HUES64 (cell line): Measurements from ENCODE around the gene CWC22. TPM values are rescaled to one million over a fixed set of nuclear protein-coding genes. Genes with fewer than 3 reads are reported as not detected.
"Not testable (repeated sequence)": the region's sequence is repeated elsewhere in the genome, so short reads cannot be mapped to it uniquely, and the experiment has no call there.

Source experiments
- H3K27ac ChIP-seq: 2 replicates; pipeline ENCODE4 v1.7.0; 2013; ENCODE audit warnings: low read depth, low read length, inconsistent platforms
- H3K27me3 ChIP-seq: 2 replicates; pipeline ENCODE4 v1.6.1; 2013; ENCODE audit warnings: mild to moderate bottlenecking, low read length; ENCODE audit not compliant: insufficient read depth
- H3K36me3 ChIP-seq: 2 replicates; pipeline ENCODE4 v1.6.1; 2013; ENCODE audit warnings: mild to moderate bottlenecking, low read length; ENCODE audit not compliant: insufficient read depth
- H3K4me1 ChIP-seq: 2 replicates; pipeline ENCODE4 v1.6.1; 2013; ENCODE audit warnings: mild to moderate bottlenecking, low read length, moderate library complexity; ENCODE audit not compliant: insufficient read depth
- H3K4me3 ChIP-seq: 2 replicates; pipeline ENCODE4 v1.5.1; 2013; ENCODE audit warnings: mild to moderate bottlenecking, low read length, moderate library complexity
- H3K9ac ChIP-seq: 2 replicates; pipeline ENCODE4 v1.6.1; 2013; ENCODE audit warnings: mild to moderate bottlenecking, low read depth, low read length
- H3K9me3 ChIP-seq: 2 replicates; pipeline ENCODE4 v1.6.1; 2013; ENCODE audit warnings: low read depth, low read length; ENCODE audit not compliant: insufficient read depth
- WGBS: fragments of 150-250, 120-280 bp; methylation state at CpG from one replicate; pipeline ENCODE4 v1.1.7; 2013; ENCODE audit warnings: missing lambda C conversion rate; 5-methylcytosine and 5-hydroxymethylcytosine counted together
- polyA plus RNA-seq, 2 experiments: library from polyadenylated mRNA; stranded (reverse); fragments of 50-300 nt; gene quantifications; one replicate each; pipeline ENCODE4 v1.2.3, GENCODE V29; 2013

Gene CWC22
- polyA plus RNA-seq (2013, experiment 1 of 2): 30.6 TPM
- 28.3 TPM for polyA plus RNA-seq (2013, experiment 2 of 2)

- Histone ChIP-seq H3K9me3 (no peaks in the 10 kb centered on the region), H3K27ac (peak within 1 kb of the TSS; percentile 74), H3K27me3 (no peaks in the 10 kb centered on the region), H3K36me3 (no peaks in the 10 kb centered on the region), H3K9ac (peak within 1 kb of the TSS; percentile 93), H3K4me1 (peaks cover 10% of the 10 kb centered on the region), H3K4me3 (peak within 1 kb of the TSS; percentile 87)
- WGBS: under 1% methylated on average over 45 of the region's 46 CpGs
These were observed at the start of gene CWC22 for GRCh38 chr2:180006781-180007579. TSS of gene CWC22 (minus strand) at chr2:180007297. CDS start at chr2:179993341, 13,956 bp downstream.

- no peaks in the 10 kb centered on the region for H3K27me3 ChIP-seq
- whole genome bisulfite sequencing: 69% methylated on average over 15 of the region's 15 CpGs
- no peaks in the 10 kb centered on the region for H3K9me3 ChIP-seq
- peak overlapping the region; percentile 93 for H3K27ac ChIP-seq
- H3K4me1 ChIP-seq: peaks cover 34% of the 10 kb centered on the region
- H3K4me3 ChIP-seq: no peak overlapping the region
- peak overlapping the region; percentile 53 for H3K9ac ChIP-seq
- no peaks in the 10 kb centered on the region for H3K36me3 ChIP-seq
These were observed 49.4 kb upstream of the CWC22 start for GRCh38 chr2:180056367-180057118.

GRCh38 chr2:180054576-180054975 is 47.5 kb upstream of the CWC22 start:
- not testable (repeated sequence) for H3K27ac ChIP-seq, H3K27me3 ChIP-seq, H3K36me3 ChIP-seq, H3K9me3 ChIP-seq, H3K4me3 ChIP-seq, H3K9ac ChIP-seq
- 62% methylated on average over 1 of the region's 1 CpG for WGBS
- peaks cover 34% of the 10 kb centered on the region for H3K4me1 ChIP-seq

GRCh38 chr2:180050246-180050645 is 43.1 kb upstream of the CWC22 start:
- H3K4me3 ChIP-seq: no peak overlapping the region
- no peaks in the 10 kb centered on the region for H3K27me3 ChIP-seq
- H3K4me1 ChIP-seq: no peaks in the 10 kb centered on the region
- 74% methylated on average over 3 of the region's 3 CpGs for WGBS
- no peaks in the 10 kb centered on the region for H3K36me3 ChIP-seq
- H3K9me3 ChIP-seq: no peaks in the 10 kb centered on the region
- H3K9ac ChIP-seq: no peak overlapping the region
- no peak overlapping the region for H3K27ac ChIP-seq

- Histone ChIP-seq H3K27me3 (no peaks in the 10 kb centered on the region), H3K9ac (no peak overlapping the region), H3K4me3 (no peak overlapping the region), H3K9me3 (no peaks in the 10 kb centered on the region), H3K4me1 (no peaks in the 10 kb centered on the region), H3K36me3 (no peaks in the 10 kb centered on the region), H3K27ac (no peak overlapping the region)
- no CpG with 5 or more reads among the region's 1 CpG for WGBS
These were observed 41.2 kb upstream of the CWC22 start for GRCh38 chr2:180048251-180048650.

GRCh38 chr2:180046776-180047175 is 39.7 kb upstream of the CWC22 start:
- Histone ChIP-seq H3K9ac (no peak overlapping the region), H3K9me3 (no peaks in the 10 kb centered on the region), H3K27me3 (no peaks in the 10 kb centered on the region), H3K4me3 (no peak overlapping the region), H3K36me3 (no peaks in the 10 kb centered on the region), H3K27ac (no peak overlapping the region), H3K4me1 (no peaks in the 10 kb centered on the region)

GRCh38 chr2:180046202-180046601 is 39.1 kb upstream of the CWC22 start:
- Histone ChIP-seq H3K4me1 (no peaks in the 10 kb centered on the region), H3K27ac (no peak overlapping the region), H3K36me3 (no peaks in the 10 kb centered on the region), H3K9me3 (no peaks in the 10 kb centered on the region), H3K9ac (no peak overlapping the region), H3K4me3 (no peak overlapping the region), H3K27me3 (no peaks in the 10 kb centered on the region)
- WGBS: 100% methylated on average over 1 of the region's 1 CpG

- Histone ChIP-seq H3K36me3 (no peaks in the 10 kb centered on the region), H3K27me3 (no peaks in the 10 kb centered on the region), H3K4me3 (no peak overlapping the region), H3K4me1 (no peaks in the 10 kb centered on the region), H3K9ac (no peak overlapping the region), H3K9me3 (no peaks in the 10 kb centered on the region), H3K27ac (no peak overlapping the region)
- no CpG with 5 or more reads among the region's 1 CpG for WGBS
These were observed 33.2 kb upstream of the CWC22 start for GRCh38 chr2:180040146-180040925.

GRCh38 chr2:180038997-180039396 is 31.9 kb upstream of the CWC22 start:
- H3K9me3 ChIP-seq: no peaks in the 10 kb centered on the region
- H3K27me3 ChIP-seq: no peaks in the 10 kb centered on the region
- no peak overlapping the region for H3K4me3 ChIP-seq
- 79% methylated on average over 1 of the region's 2 CpGs for WGBS
- H3K36me3 ChIP-seq: no peaks in the 10 kb centered on the region
- H3K4me1 ChIP-seq: peaks cover 1% of the 10 kb centered on the region; the same call in 1 of the 2 replicates
- H3K27ac ChIP-seq: no peak overlapping the region
- no peak overlapping the region for H3K9ac ChIP-seq

- H3K27ac ChIP-seq: peak overlapping the region; percentile 29; the same call in 1 of the 2 replicates
- no peaks in the 10 kb centered on the region for H3K27me3 ChIP-seq
- H3K9ac ChIP-seq: no peak overlapping the region
- H3K9me3 ChIP-seq: no peaks in the 10 kb centered on the region
- WGBS: 91% methylated on average over 4 of the region's 5 CpGs
- H3K36me3 ChIP-seq: no peaks in the 10 kb centered on the region
- H3K4me1 ChIP-seq: peaks cover 7% of the 10 kb centered on the region; the same call in 1 of the 2 replicates
- no peak overlapping the region for H3K4me3 ChIP-seq
These were observed 27.1 kb upstream of the CWC22 start for GRCh38 chr2:180033993-180034894.
